ENCODE results near the gene TTC38.

The TTC38 gene

DNA sequence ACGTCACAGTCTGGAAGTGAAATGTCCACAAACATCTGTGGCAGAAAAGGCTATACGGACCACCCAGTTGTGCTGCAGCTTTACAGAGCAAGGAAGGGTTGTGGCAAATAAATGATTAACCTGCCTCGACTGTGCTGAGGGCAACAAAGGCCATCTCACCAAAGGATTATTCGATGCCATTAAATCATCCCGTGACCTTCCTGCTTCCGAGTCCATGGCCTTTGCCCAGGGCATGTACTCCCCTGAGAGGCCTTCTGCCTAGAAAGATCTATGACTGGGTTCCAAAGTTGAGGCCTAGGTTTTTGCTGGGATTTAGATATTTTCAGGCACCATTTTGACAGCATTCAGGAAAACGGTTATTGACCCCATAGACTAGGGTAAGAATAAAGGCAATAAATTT is 26.9 kb upstream of the TTC38 start:
- H3K9me3 ChIP-seq (ENCODE audit: severe bottlenecking) = no peaks in the 10 kb centered on the region
- no peak overlapping the region for H3K27ac ChIP-seq
- no peak for DNase-seq
- H3K36me3 ChIP-seq = peaks cover 3% of the 10 kb centered on the region; the same call in 1 of the 2 replicates
- H3K27me3 ChIP-seq (ENCODE audit: insufficient read depth, low read depth, severe bottlenecking) = no peaks in the 10 kb centered on the region
- TF ChIP-seq, protein P1, sequence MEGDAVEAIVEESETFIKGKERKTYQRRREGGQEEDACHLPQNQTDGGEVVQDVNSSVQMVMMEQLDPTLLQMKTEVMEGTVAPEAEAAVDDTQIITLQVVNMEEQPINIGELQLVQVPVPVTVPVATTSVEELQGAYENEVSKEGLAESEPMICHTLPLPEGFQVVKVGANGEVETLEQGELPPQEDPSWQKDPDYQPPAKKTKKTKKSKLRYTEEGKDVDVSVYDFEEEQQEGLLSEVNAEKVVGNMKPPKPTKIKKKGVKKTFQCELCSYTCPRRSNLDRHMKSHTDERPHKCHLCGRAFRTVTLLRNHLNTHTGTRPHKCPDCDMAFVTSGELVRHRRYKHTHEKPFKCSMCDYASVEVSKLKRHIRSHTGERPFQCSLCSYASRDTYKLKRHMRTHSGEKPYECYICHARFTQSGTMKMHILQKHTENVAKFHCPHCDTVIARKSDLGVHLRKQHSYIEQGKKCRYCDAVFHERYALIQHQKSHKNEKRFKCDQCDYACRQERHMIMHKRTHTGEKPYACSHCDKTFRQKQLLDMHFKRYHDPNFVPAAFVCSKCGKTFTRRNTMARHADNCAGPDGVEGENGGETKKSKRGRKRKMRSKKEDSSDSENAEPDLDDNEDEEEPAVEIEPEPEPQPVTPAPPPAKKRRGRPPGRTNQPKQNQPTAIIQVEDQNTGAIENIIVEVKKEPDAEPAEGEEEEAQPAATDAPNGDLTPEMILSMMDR (IDR thresholded peaks at IDR 0.05; ENCODE audit: low read depth, low read length) = no peak
- no peak overlapping the region for H3K4me3 ChIP-seq (ENCODE audit: low read depth, low read length)

- TF ChIP-seq, protein P1 (IDR thresholded peaks at IDR 0.05; ENCODE audit: low read depth, low read length) = no peak
- H3K27me3 ChIP-seq (ENCODE audit: insufficient read depth, low read depth, severe bottlenecking) = no peaks in the 10 kb centered on the region
- H3K36me3 ChIP-seq = peaks cover under 1% of the 10 kb centered on the region; the same call in 1 of the 2 replicates
- no peaks in the 10 kb centered on the region for H3K9me3 ChIP-seq (ENCODE audit: severe bottlenecking)
- H3K27ac ChIP-seq = no peak overlapping the region
- no peak for DNase-seq
- H3K4me3 ChIP-seq (ENCODE audit: low read depth, low read length) = no peak overlapping the region
These were observed 26.3 kb upstream of the TTC38 start for GRCh38 chr22:46241396-46242007.

DNA sequence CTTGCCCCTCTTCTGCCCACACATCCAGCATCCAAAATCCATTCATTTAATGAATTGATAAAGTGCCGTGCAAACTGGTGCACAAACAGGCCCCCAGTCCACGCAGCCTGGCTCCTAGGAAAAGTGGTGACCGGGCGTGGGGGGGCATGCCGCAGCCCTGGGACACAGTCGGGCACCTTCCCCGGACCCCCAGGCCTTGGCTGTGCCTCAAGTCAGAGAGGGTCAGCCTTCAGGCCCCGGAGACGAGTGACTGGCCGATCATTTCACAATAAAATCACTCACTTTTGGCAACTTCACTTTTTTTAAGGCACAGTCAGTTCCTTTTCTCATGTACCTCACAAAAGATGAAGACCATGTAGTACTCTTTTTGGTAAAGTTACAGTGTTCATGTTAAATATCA is 25.7 kb upstream of the TTC38 start:
- no peak overlapping the region for H3K4me3 ChIP-seq (ENCODE audit: low read depth, low read length)
- TF ChIP-seq, protein P1 (IDR thresholded peaks at IDR 0.05; ENCODE audit: low read depth, low read length) = no peak
- H3K36me3 ChIP-seq = no peaks in the 10 kb centered on the region
- no peaks in the 10 kb centered on the region for H3K9me3 ChIP-seq (ENCODE audit: severe bottlenecking)
- DNase-seq = no peak
- H3K27ac ChIP-seq = no peak overlapping the region
- no peaks in the 10 kb centered on the region for H3K27me3 ChIP-seq (ENCODE audit: insufficient read depth, low read depth, severe bottlenecking)

GRCh38 chr22:46244771-46245170 is 23.0 kb upstream of the TTC38 start:
- Histone ChIP-seq H3K36me3 (no peaks in the 10 kb centered on the region), H3K4me3 (ENCODE audit: low read depth, low read length) (no peak overlapping the region), H3K27me3 (ENCODE audit: insufficient read depth, low read depth, severe bottlenecking) (no peaks in the 10 kb centered on the region), H3K9me3 (ENCODE audit: severe bottlenecking) (no peaks in the 10 kb centered on the region), H3K27ac (no peak overlapping the region)
- TF ChIP-seq, protein P1 (IDR thresholded peaks at IDR 0.05; ENCODE audit: low read depth, low read length) = no peak
- no peak for DNase-seq

- Histone ChIP-seq H3K36me3 (no peaks in the 10 kb centered on the region), H3K27ac (no peak overlapping the region), H3K4me3 (ENCODE audit: low read depth, low read length) (no peak overlapping the region), H3K27me3 (ENCODE audit: insufficient read depth, low read depth, severe bottlenecking) (no peaks in the 10 kb centered on the region), H3K9me3 (ENCODE audit: severe bottlenecking) (no peaks in the 10 kb centered on the region)
- DNase-seq = no peak
- TF ChIP-seq, protein P1 (IDR thresholded peaks at IDR 0.05; ENCODE audit: low read depth, low read length) = no peak
These were observed 22.3 kb upstream of the TTC38 start for GRCh38 chr22:46245511-46245910.

DNA sequence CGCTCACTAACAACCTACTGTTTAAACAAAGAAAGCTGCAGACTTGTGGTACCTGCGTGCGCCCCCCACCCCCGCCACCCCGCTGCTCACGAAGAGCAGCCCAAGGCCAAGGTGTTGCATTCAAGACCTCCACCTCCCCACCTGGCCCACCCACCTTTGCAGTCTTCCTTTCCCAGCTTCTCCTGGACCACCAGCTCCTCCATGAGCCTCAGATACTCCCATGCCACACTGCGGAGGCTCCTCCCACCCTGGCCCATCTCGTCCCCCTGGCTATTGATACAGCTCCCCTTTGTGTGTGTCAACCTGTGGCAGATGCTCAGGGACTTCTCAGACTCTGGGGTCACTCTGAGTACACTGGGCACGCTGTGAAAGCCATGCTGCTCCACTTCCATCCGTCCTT is 21.6 kb upstream of the TTC38 start:
- no peak overlapping the region for H3K4me3 ChIP-seq (ENCODE audit: low read depth, low read length)
- TF ChIP-seq, protein P1 (IDR thresholded peaks at IDR 0.05; ENCODE audit: low read depth, low read length) = no peak
- no peak overlapping the region for H3K27ac ChIP-seq
- DNase-seq = no peak
- H3K27me3 ChIP-seq (ENCODE audit: insufficient read depth, low read depth, severe bottlenecking) = no peaks in the 10 kb centered on the region
- no peaks in the 10 kb centered on the region for H3K36me3 ChIP-seq
- no peaks in the 10 kb centered on the region for H3K9me3 ChIP-seq (ENCODE audit: severe bottlenecking)
